ENCODE measurements around the gene PES1. TPM values are rescaled to one million over a fixed set of nuclear protein-coding genes. Genes with fewer than 3 reads are reported as not detected.

The PES1 gene
- polyA plus RNA-seq, 3 donors: 32.2 to 36.6 (median 35.6) TPM

GRCh38 chr22:30539368-30539767 lies 52.3 kb downstream of the PES1 start:
- H2AFZ ChIP-seq (ENCODE audit: insufficient read depth, low read depth, low read length, poor library complexity, severe bottlenecking): no peak overlapping the region
- H4K20me1 ChIP-seq (ENCODE audit: insufficient read depth, low read length): no peaks in the 10 kb centered on the region
- H3K4me3 Mint-ChIP-seq: no peak overlapping the region
- peaks cover 0 to 3% of the 10 kb centered on the region in 2 donors for H3K36me3 Mint-ChIP-seq
- no peak overlapping the region for H3K4me3 ChIP-seq (replicated peaks in 1 of 3; ENCODE audit: low read depth in 2 of 3, low read length in 3 of 3)
- H3K79me2 ChIP-seq (ENCODE audit: insufficient read depth, low read length): no peaks in the 10 kb centered on the region
- peaks cover 4% of the 10 kb centered on the region for H3K4me1 Mint-ChIP-seq
- no peaks in the 10 kb centered on the region for H3K4me1 ChIP-seq (ENCODE audit: control insufficient read depth in 1 of 2, insufficient read depth in 2 of 2, low read length in 2 of 2)
- DNase-seq: no peak
- peaks cover 12 to 37% of the 10 kb centered on the region in 2 donors for H3K27me3 ChIP-seq (ENCODE audit: control insufficient read depth in 2 of 2, insufficient read depth in 2 of 2, low read length in 2 of 2)
- no peaks in the 10 kb centered on the region for H3K9me3 ChIP-seq (replicated peaks in 1 of 2; ENCODE audit: control insufficient read depth in 1 of 2, insufficient read depth in 1 of 2, low read length in 2 of 2)
- TF ChIP-seq, protein P1, sequence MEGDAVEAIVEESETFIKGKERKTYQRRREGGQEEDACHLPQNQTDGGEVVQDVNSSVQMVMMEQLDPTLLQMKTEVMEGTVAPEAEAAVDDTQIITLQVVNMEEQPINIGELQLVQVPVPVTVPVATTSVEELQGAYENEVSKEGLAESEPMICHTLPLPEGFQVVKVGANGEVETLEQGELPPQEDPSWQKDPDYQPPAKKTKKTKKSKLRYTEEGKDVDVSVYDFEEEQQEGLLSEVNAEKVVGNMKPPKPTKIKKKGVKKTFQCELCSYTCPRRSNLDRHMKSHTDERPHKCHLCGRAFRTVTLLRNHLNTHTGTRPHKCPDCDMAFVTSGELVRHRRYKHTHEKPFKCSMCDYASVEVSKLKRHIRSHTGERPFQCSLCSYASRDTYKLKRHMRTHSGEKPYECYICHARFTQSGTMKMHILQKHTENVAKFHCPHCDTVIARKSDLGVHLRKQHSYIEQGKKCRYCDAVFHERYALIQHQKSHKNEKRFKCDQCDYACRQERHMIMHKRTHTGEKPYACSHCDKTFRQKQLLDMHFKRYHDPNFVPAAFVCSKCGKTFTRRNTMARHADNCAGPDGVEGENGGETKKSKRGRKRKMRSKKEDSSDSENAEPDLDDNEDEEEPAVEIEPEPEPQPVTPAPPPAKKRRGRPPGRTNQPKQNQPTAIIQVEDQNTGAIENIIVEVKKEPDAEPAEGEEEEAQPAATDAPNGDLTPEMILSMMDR (IDR thresholded peaks at IDR 0.05): no peak
- intact Hi-C loops (cut with micrococcal nuclease): no loop called here
- H3K27ac ChIP-seq (ENCODE audit: low read depth in 1 of 2, low read length in 2 of 2): no peak overlapping the region
- H3K4me2 ChIP-seq (replicated peaks; ENCODE audit: extremely low read depth, low read length, poor library complexity, severe bottlenecking): no peak overlapping the region
- H3K27ac Mint-ChIP-seq: no peak overlapping the region
- peaks cover 0 to 3% (median 2%) of the 10 kb centered on the region in 7 donors for H3K9me3 Mint-ChIP-seq
- no peaks in the 10 kb centered on the region for H3K36me3 ChIP-seq (replicated peaks in 1 of 2; ENCODE audit: control insufficient read depth in 1 of 2, insufficient read depth in 2 of 2, low read length in 2 of 2)
- no CpG with 5 or more reads among the region's 1 CpG for WGBS (ENCODE audit: insufficient coverage)
- H3K9ac ChIP-seq (ENCODE audit: insufficient read depth, low read length, poor library complexity, severe bottlenecking): no peak overlapping the region
- peaks cover 35 to 48% (median 46%) of the 10 kb centered on the region in 3 donors for H3K27me3 Mint-ChIP-seq (ENCODE audit: low read depth in 3 of 3)

GRCh38 chr22:30538280-30538679 lies 53.4 kb downstream of the PES1 start:
- WGBS (ENCODE audit: insufficient coverage): 92% methylated on average over 4 of the region's 6 CpGs
- Mint-ChIP-seq H3K36me3 (peaks cover 0 to 3% of the 10 kb centered on the region in 2 donors), H3K27ac (no peak overlapping the region), H3K4me1 (peaks cover 4% of the 10 kb centered on the region), H3K27me3 (ENCODE audit: low read depth in 3 of 3) (peaks cover 26 to 38% (median 35%) of the 10 kb centered on the region in 3 donors), H3K4me3 (no peak overlapping the region), H3K9me3 (peaks cover 0 to 3% (median 0%) of the 10 kb centered on the region in 7 donors)
- Histone ChIP-seq H3K36me3 (replicated peaks in 1 of 2; ENCODE audit: control insufficient read depth in 1 of 2, insufficient read depth in 2 of 2, low read length in 2 of 2) (no peaks in the 10 kb centered on the region), H3K27ac (ENCODE audit: low read depth in 1 of 2, low read length in 2 of 2) (no peak overlapping the region), H3K4me1 (ENCODE audit: control insufficient read depth in 1 of 2, insufficient read depth in 2 of 2, low read length in 2 of 2) (no peaks in the 10 kb centered on the region), H3K27me3 (ENCODE audit: control insufficient read depth in 2 of 2, insufficient read depth in 2 of 2, low read length in 2 of 2) (peaks cover 12 to 31% of the 10 kb centered on the region in 2 donors), H3K79me2 (ENCODE audit: insufficient read depth, low read length) (no peaks in the 10 kb centered on the region), H3K4me3 (replicated peaks in 1 of 3; ENCODE audit: low read depth in 2 of 3, low read length in 3 of 3) (no peak overlapping the region), H4K20me1 (ENCODE audit: insufficient read depth, low read length) (no peaks in the 10 kb centered on the region), H3K9ac (ENCODE audit: insufficient read depth, low read length, poor library complexity, severe bottlenecking) (no peak overlapping the region), H3K9me3 (replicated peaks in 1 of 2; ENCODE audit: control insufficient read depth in 1 of 2, insufficient read depth in 1 of 2, low read length in 2 of 2) (no peaks in the 10 kb centered on the region), H2AFZ (ENCODE audit: insufficient read depth, low read depth, low read length, poor library complexity, severe bottlenecking) (no peak overlapping the region), H3K4me2 (replicated peaks; ENCODE audit: extremely low read depth, low read length, poor library complexity, severe bottlenecking) (no peak overlapping the region)
- DNase-seq: no peak
- TF ChIP-seq, protein P1 (IDR thresholded peaks at IDR 0.05): no peak
- intact Hi-C loops (cut with micrococcal nuclease): no loop called here
